SKM-1 treated with dmso at 0.1 percent for 144 hours (cell line): ENCODE measurements around the gene ATXN7L1.
"Not testable (repeated sequence)": the region's sequence is repeated elsewhere in the genome, so short reads cannot be mapped to it uniquely, and the experiment has no call there.

Source experiments
- DNase-seq: peaks from one replicate; lab custom pipeline; 2025; ENCODE audit not compliant: unreplicated experiment; lab: John Stamatoyannopoulos, UW

The ATXN7L1 gene

DNA sequence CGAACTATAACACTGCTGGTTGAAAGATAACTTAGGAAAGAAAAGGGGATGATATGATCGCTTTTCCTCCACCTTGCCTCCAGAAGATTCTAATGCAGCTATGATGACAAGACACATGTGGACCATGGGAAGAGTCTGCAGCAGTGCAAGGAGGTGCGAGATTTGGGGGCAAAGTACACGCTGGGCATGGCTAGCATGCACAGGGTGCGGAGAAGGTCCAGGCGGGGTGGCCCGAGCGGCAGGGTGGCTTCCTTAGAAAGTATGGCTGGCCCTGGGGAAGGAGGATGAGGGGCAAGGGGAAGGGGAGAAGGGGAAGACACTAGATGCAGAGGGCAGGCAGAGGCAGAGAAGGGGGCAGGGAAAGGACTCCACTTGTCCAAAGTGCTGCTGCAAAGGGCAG, 15.6 kb downstream of the ATXN7L1 start:
- no peak for DNase-seq

DNA sequence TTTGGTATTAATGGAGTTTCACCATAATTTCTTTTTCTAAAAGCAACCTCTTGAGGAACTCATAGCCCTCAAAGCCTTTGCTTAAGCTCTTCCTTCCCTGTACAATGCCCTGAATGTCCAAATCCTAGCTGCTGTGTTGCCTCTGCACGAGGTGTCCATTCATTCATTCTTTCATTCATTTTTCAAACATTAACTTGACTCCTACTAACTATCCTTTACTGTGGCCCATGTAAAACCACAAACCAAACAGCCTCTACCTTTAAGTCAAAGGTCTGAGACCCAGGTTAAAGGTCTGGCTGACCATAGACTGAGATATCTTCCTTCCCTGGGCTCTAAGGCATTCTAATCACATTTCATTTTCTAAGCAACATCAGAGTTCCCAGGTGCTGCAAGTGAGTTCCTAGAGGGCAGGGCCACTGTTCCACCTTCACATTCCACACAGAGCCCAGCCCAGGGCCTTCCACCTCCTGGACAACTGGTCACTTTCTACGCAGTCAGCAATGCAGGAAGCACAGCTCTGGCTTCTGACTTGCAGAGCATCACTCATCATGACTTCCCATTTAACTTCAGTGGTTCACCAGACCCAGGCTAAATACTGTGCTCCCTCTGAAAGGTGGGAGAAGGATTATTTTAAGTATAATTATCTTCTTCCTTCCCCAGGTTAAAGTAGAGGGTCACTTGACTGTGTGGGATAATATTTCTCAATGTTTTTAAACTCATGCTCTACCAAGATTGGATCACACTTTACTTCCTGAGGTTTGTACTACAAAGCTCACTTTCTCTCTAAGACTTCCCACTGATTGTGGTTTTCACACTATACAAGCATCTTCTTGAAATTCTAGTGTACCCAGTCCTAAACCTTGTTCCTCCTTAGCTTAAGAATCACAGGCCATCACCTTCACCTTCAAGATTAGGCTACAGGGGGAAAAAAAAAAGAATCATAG, 19.1 kb downstream of the ATXN7L1 start:
- peak; percentile 16 for DNase-seq

DNA sequence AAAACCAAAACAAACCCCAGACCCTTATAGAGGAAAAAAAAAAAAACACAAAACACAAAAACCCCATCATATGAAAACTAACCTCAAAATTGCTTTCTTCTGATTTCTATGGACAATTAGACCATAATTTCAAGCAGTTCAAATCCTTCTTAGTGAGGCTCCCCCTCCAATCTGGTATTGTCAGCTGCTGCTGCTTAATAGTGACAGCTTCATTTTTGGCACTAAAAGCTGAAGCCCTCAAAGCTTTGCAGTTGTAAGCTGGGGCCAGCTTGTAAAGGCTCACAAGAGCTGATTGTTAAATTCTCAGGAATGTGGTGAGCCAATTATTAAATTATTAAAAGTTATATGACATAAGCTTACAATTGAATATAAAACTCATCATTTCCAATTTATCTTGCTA, 21.9 kb downstream of the ATXN7L1 start:
- no peak for DNase-seq

DNA sequence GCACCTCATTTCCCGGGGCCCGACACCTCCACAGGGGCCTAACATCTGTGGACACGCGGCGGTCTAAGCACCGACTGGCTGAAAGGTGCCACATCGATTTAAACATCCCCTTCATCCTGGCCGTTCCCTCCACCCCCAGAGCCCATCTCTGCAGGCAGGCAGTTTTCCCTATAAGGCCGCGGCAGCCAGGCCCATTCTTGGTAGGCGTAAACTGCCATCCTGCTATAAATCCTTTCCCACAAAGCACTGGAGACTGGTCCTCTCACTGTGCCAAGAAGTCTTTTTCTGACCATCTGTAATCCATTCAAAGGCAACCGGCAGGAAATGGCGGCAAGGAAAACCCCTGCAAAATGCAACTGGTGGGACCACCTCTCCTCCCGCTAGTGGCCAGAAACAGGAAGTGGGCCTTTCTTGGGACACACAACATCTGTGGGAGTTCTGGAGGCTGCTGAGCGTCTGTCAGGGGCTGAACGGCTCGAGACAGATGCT, 22.4 kb downstream of the ATXN7L1 start:
- no peak for DNase-seq

GRCh38 chr7:105851064-105851463, 25.3 kb downstream of the ATXN7L1 start:
- DNase-seq, result no peak

- no peak for DNase-seq
Observed at GRCh38 chr7:105849122-105849855, 27.1 kb downstream of the ATXN7L1 start.

- DNase-seq, result no peak
Observed at GRCh38 chr7:105846404-105846803, 30.0 kb downstream of the ATXN7L1 start.

- DNase-seq, result not testable (repeated sequence)
Observed at GRCh38 chr7:105844681-105845080, 31.7 kb downstream of the ATXN7L1 start.

DNA sequence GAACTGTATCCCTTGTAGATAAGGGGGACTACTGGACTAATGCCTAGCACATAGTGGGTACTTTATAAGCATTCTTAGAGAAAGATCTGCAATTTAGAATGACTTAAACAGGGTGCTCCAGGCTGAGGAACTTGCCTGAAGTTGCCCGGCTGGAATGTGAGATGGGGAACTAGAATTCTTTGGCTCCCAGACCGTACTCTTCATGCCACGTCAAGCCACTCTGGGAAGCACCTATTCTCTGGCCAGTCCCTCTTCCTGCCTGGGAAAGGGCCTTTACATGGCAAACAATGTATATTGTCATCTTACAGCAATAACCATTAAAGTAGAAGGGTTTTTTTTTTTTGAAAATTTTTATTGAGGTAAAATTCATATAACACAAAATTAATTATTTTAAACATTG, 34.5 kb downstream of the ATXN7L1 start:
- DNase-seq, result no peak

- no peak for DNase-seq
Observed at GRCh38 chr7:105840981-105841749, 35.2 kb downstream of the ATXN7L1 start.

- DNase-seq, result no peak
Observed at GRCh38 chr7:105839266-105839665, 37.1 kb downstream of the ATXN7L1 start.

DNA sequence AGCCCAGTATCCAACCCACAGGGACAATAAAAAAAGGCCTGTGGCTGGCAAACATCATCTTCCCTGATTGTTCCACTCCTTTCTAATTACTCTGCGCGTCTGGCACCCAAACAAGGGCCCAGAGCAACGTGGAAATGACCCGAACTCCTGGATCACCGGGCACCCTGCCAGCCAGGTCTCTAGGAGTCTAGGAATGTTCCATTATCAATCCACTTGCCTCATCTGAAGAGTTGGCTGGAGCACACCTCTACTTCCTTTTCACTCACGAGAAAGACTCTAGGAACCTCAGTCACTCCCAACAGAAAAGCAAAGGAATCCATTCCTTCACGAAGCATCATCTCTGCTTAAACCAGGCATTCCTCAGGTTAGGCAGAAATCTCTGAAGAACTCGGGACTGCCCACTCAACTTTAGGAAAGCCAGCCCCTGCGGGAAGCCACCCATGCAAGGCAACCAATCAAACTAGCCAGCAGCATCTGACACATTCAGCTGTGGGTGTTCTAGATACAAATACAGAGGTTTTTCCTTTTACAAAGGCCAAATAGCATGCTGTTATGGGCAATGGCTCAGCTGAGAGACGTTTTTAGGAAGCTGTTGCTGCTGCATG, 37.7 kb downstream of the ATXN7L1 start:
- DNase-seq, result no peak

DNA sequence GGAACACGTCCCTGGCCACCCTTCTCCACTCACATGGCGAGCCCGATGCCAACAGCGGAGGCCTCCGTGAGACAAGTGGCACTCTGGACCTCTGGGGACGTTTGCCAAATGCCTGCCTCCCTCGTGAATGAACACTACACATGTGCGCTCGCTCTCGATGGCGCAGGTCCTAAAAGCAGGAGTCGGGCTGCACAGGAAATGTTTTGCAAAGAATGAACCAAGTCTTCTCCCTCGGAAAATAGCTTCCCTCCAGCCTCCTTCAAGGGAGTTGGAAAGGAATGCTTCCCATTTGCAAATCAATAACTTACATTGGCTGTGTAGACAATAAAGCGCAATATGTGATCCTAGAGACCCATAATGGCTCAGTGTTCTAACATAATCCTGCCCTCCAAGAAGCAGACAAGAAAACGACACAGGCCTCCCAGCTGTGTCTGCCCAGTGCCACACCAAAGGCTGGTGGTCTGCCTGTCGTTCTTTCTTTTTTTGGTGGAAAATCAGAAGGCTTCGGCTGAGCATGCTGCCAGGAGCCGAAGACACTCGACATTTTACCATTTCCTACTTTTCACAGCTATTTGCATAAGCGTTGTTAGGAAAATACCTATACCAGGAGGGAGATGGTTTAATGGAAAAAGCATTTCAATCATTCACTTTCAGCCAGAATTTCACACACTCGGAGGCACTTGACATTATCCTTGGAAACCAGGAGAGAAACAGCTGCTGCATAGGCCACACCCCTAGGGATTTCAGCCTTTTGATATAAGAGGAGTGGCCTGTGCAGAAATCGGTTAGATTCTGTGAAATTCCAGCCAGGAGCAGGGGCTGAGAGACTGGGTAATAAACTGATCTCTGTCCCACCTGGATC, 38.4 kb downstream of the ATXN7L1 start:
- DNase-seq, result no peak

- DNase-seq, result no peak
Observed at GRCh38 chr7:105835441-105835840, 41.0 kb downstream of the ATXN7L1 start.

DNA sequence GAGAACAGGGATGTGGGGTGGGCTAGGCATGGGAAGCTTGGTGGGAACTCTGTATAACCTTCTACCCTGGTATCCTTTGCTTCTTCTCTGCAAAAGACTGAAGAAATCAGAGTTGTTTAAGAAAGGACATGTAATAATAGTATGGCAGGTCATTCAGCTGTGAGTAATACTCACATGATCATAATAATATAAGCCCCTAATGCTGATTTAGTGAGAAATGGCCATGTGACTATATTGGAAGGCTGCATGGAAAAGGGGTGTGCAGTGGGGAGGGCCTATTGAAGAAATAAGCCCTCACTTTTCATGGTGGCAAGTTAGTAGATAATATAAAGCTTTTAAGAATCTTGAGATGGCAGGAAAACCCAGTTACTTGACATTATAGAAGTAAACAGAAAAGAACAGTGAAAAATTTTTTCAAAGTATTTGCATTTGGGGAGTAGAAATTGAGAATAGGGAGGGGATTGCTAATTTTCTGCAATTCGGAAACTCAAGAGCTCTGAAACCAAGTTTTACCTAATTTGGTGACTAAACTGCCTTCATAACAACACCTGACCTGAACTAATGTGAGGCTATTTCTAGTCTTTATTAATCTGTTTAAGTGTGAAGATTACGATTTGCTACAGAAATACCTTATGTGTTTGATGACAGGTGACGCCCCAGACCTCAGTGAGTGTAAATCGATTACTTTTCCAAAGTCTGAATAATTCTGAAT, 44.4 kb downstream of the ATXN7L1 start:
- DNase-seq, result no peak

DNA sequence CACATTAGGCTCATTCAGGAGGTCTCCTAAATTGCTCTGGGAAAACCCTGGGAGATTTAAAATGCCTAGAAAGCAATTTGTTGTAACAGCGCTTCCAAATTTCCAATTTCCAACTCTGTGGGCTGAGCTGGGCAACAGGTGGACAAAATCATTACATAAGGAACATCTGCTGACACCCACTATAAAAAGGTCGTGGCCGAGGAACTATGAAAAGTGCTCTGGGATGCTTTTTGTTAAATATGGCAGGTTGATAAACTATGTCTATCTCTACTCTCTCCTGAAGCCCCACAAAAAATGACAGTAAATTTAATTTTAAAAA, 45.1 kb downstream of the ATXN7L1 start:
- DNase-seq, result no peak

GRCh38 chr7:105830405-105831301, 45.7 kb downstream of the ATXN7L1 start:
- no peak for DNase-seq

DNA sequence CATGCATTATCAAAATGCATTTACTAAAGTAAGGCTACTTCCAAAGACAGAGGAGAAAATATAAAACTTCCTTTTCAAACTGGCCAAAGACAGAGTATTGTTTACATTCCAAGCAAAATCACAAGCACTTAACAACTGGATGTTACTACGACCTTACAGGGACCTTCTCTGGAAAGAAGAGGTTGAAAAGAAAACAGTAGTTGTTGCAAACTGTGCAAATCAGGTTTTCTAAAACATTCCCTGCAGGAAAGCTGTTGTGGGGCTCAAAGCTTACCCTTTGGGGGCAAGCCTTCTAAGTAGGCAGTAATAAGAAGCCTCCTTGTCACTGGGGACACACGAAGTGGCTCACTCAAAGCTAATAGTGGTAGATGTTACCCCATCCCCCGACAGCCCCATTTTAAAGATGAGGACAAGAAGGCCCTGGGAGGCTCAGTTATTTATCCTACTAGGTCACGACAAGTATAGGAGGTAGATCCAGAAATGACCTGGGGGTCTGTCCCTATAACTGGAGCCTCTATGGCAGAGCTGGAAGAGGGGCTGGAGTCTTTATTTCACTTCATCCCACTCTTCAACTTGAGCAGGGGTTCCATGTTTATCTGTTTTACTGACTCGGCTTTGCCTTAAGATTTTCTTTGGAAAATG, 46.6 kb downstream of the ATXN7L1 start:
- no peak for DNase-seq
